ENCODE data around the gene ZFP3. TPM values are rescaled to one million over a fixed set of nuclear protein-coding genes. Genes with fewer than 3 reads are reported as not detected.
"Not testable (repeated sequence)": the region's sequence is repeated elsewhere in the genome, so short reads cannot be mapped to it uniquely, and the experiment has no call there.

ZFP3 gene
- total RNA-seq, 1 donor: 3.6 TPM

GRCh38 chr17:5138616-5139457, 60.6 kb downstream of the ZFP3 start:
- no peak overlapping the region for H2AFZ ChIP-seq (ENCODE audit: low read length)
- H4K20me1 ChIP-seq (ENCODE audit: insufficient read depth, low read length): no peaks in the 10 kb centered on the region
- no peaks in the 10 kb centered on the region for H3K27me3 ChIP-seq (ENCODE audit: insufficient read depth, low read length)
- DNase-seq (ENCODE audit: insufficient read length, low spot score, missing footprints): peak; percentile 66
- H3K4me3 ChIP-seq (ENCODE audit: insufficient read depth, low read length): no peak overlapping the region
- no peaks in the 10 kb centered on the region for H3K4me1 ChIP-seq (ENCODE audit: insufficient read depth, low read length)
- no peak for TF ChIP-seq CTCF (IDR thresholded peaks at IDR 0.05; ENCODE audit: extremely low read depth, low read depth, low read length)
- H3K27ac ChIP-seq (ENCODE audit: low read depth, low read length): no peak overlapping the region
- H3K79me2 ChIP-seq (ENCODE audit: insufficient read depth, low read length): no peaks in the 10 kb centered on the region
- H3K36me3 ChIP-seq (ENCODE audit: insufficient read depth, low read length): no peaks in the 10 kb centered on the region
- H3K9me3 ChIP-seq (ENCODE audit: low read depth, low read length): no peaks in the 10 kb centered on the region
- no peak overlapping the region for H3K4me2 ChIP-seq (ENCODE audit: insufficient read depth, low read length)

GRCh38 chr17:5139458-5139732, 61.1 kb downstream of the ZFP3 start:
- Histone ChIP-seq H3K4me3 (ENCODE audit: insufficient read depth, low read length) (no peak overlapping the region), H3K27me3 (ENCODE audit: insufficient read depth, low read length) (no peaks in the 10 kb centered on the region), H3K4me2 (ENCODE audit: insufficient read depth, low read length) (no peak overlapping the region), H3K27ac (ENCODE audit: low read depth, low read length) (no peak overlapping the region), H3K4me1 (ENCODE audit: insufficient read depth, low read length) (no peaks in the 10 kb centered on the region), H3K9me3 (ENCODE audit: low read depth, low read length) (no peaks in the 10 kb centered on the region), H3K36me3 (ENCODE audit: insufficient read depth, low read length) (no peaks in the 10 kb centered on the region), H4K20me1 (ENCODE audit: insufficient read depth, low read length) (no peaks in the 10 kb centered on the region), H2AFZ (ENCODE audit: low read length) (no peak overlapping the region), H3K79me2 (ENCODE audit: insufficient read depth, low read length) (no peaks in the 10 kb centered on the region)
- no peak for TF ChIP-seq CTCF (IDR thresholded peaks at IDR 0.05; ENCODE audit: extremely low read depth, low read depth, low read length)
- no peak for DNase-seq (ENCODE audit: insufficient read length, low spot score, missing footprints)

GRCh38 chr17:5142877-5143276, 64.6 kb downstream of the ZFP3 start:
- not testable (repeated sequence) for H3K27me3 ChIP-seq (ENCODE audit: insufficient read depth, low read length); H4K20me1 ChIP-seq (ENCODE audit: insufficient read depth, low read length); H3K79me2 ChIP-seq (ENCODE audit: insufficient read depth, low read length); H2AFZ ChIP-seq (ENCODE audit: low read length); H3K4me1 ChIP-seq (ENCODE audit: insufficient read depth, low read length); DNase-seq (ENCODE audit: insufficient read length, low spot score, missing footprints); H3K4me2 ChIP-seq (ENCODE audit: insufficient read depth, low read length); H3K36me3 ChIP-seq (ENCODE audit: insufficient read depth, low read length); H3K4me3 ChIP-seq (ENCODE audit: insufficient read depth, low read length); H3K9me3 ChIP-seq (ENCODE audit: low read depth, low read length); H3K27ac ChIP-seq (ENCODE audit: low read depth, low read length)

Small RNAs within 50 kb of the gene (small RNA-seq; reads per million reads assigned to genes)
- gene AC012146.4: not detected

Other genes with a start within 250 kb of the ZFP3 start
- gene MINK1, start 245.1 kb upstream of the ZFP3 start, total RNA-seq: 34.4 and 35.9 TPM in 2 replicates
- gene C17orf107, start 178.9 kb upstream of the ZFP3 start, total RNA-seq: 4.0 and 5.3 TPM in 2 replicates
- 1.4 and 1.8 TPM in 2 replicates for gene CHRNE, start 175.4 kb upstream of the ZFP3 start, total RNA-seq
- not detected in 2 replicates for gene GP1BA, start 146.2 kb upstream of the ZFP3 start, total RNA-seq
- gene SLC25A11, start 138.4 kb upstream of the ZFP3 start, total RNA-seq: 43.6 and 47.4 TPM in 2 replicates
- 25.3 and 26.5 TPM in 2 replicates for gene RNF167, start 138.2 kb upstream of the ZFP3 start, total RNA-seq
- gene PFN1, start 129.9 kb upstream of the ZFP3 start, total RNA-seq: 347 and 425 TPM in 2 replicates
- 2.9 TPM in 2 replicates for gene ENO3, start 127.3 kb upstream of the ZFP3 start, total RNA-seq
- gene SPAG7, start 110.7 kb upstream of the ZFP3 start, total RNA-seq: 34.0 and 39.8 TPM in 2 replicates
- 14.7 and 19.2 TPM in 2 replicates for gene CAMTA2, start 90.8 kb upstream of the ZFP3 start, total RNA-seq
- 0.29 and 0.36 TPM in 2 replicates for gene INCA1, start 80.9 kb upstream of the ZFP3 start, total RNA-seq
- 54.6 and 54.8 TPM in 2 replicates for gene KIF1C, start 80.5 kb upstream of the ZFP3 start, total RNA-seq
- gene SLC52A1, start 43.0 kb upstream of the ZFP3 start, total RNA-seq: not detected in 2 replicates
- 8.0 and 8.3 TPM in 2 replicates for gene ZNF232, start 33.4 kb downstream of the ZFP3 start, total RNA-seq
- gene USP6, start 37.6 kb downstream of the ZFP3 start, total RNA-seq: not detected in 2 replicates
- gene ZNF594, start 113.4 kb downstream of the ZFP3 start, total RNA-seq: 8.7 and 11.5 TPM in 2 replicates
- not detected in 2 replicates for gene SCIMP, start 156.4 kb downstream of the ZFP3 start, total RNA-seq
- 56.0 and 59.4 TPM in 2 replicates for gene RABEP1, start 203.8 kb downstream of the ZFP3 start, total RNA-seq